Measurements from ENCODE around the gene KRT37.

DNA sequence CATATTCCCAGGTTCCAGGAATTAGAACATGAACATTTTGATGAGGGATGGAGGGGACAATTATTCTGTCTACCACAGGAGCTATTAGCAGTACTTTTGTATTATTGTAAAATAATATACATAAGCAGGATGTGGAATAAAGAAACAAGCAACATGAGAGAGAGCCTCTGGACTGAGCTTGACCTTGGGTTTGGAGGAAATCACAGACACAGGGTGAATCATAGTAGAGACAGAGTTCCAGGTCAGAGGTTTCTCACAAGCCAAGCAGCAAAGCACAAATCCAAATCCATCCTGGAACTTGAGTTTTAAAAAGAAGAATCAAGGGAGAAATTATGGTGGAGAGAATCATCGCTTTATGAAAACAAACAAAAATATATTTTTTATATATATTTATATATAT, 32.1 kb downstream of the KRT37 start:
- no peak for TF ChIP-seq POLR2A (IDR thresholded peaks at IDR 0.05)
- TF ChIP-seq, protein P1, sequence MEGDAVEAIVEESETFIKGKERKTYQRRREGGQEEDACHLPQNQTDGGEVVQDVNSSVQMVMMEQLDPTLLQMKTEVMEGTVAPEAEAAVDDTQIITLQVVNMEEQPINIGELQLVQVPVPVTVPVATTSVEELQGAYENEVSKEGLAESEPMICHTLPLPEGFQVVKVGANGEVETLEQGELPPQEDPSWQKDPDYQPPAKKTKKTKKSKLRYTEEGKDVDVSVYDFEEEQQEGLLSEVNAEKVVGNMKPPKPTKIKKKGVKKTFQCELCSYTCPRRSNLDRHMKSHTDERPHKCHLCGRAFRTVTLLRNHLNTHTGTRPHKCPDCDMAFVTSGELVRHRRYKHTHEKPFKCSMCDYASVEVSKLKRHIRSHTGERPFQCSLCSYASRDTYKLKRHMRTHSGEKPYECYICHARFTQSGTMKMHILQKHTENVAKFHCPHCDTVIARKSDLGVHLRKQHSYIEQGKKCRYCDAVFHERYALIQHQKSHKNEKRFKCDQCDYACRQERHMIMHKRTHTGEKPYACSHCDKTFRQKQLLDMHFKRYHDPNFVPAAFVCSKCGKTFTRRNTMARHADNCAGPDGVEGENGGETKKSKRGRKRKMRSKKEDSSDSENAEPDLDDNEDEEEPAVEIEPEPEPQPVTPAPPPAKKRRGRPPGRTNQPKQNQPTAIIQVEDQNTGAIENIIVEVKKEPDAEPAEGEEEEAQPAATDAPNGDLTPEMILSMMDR (IDR thresholded peaks at IDR 0.05): no peak

Measured in body of pancreas (tissue), 4 donors.